Loucy (cell line): ENCODE measurements around the gene POU1F1.
A peak's percentile ranks its signal among the peaks of the same experiment; 100 is the strongest.

ENCODE experiments used
- H2AFZ ChIP-seq: fragments of 200-600 bp; sonication (generic); 2 replicates; pipeline ENCODE4 v1.6.0; 2016; ENCODE audit warnings: antibody characterized with exemption, mild to moderate bottlenecking, low read length, moderate library complexity
- H3F3A ChIP-seq: fragments of 200-600 bp; 2 replicates; pipeline ENCODE4 v1.6.0; 2016; ENCODE audit warnings: antibody characterized with exemption, low read depth, mild to moderate bottlenecking
- H3K27me3 ChIP-seq: fragments of 200-600 bp; sonication (generic); 2 replicates; pipeline ENCODE4 v1.6.1; 2014; ENCODE audit warnings: low read length, mild to moderate bottlenecking; ENCODE audit not compliant: insufficient read depth, poor library complexity, severe bottlenecking
- H3K36me3 ChIP-seq: fragments of 200-600 bp; sonication (generic); 2 replicates; pipeline ENCODE4 v1.6.1; 2016; ENCODE audit warnings: low read length; ENCODE audit not compliant: insufficient read depth
- H3K4me1 ChIP-seq: fragments of 200-600 bp; sonication (generic); 2 replicates; pipeline ENCODE4 v1.5.1; 2014; ENCODE audit warnings: low read length, mild to moderate bottlenecking; ENCODE audit not compliant: insufficient read depth, poor library complexity, severe bottlenecking
- H3K4me2 ChIP-seq: fragments of 200-600 bp; sonication (generic); 2 replicates; pipeline ENCODE4 v1.6.0; 2014; ENCODE audit warnings: antibody characterized with exemption, low read length, low read depth, mild to moderate bottlenecking; ENCODE audit not compliant: poor library complexity, severe bottlenecking
- H3K4me3 ChIP-seq: fragments of 200-600 bp; sonication (generic); 2 replicates; pipeline ENCODE4 v1.5.1; 2014; ENCODE audit warnings: low read length, mild to moderate bottlenecking, mixed read lengths; ENCODE audit not compliant: poor library complexity, severe bottlenecking
- H3K79me2 ChIP-seq: fragments of 200-600 bp; sonication (generic); 2 replicates; pipeline ENCODE4 v1.6.1; 2014; ENCODE audit warnings: low read length; ENCODE audit not compliant: insufficient read depth
- H3K9ac ChIP-seq: fragments of 200-600 bp; sonication (generic); 2 replicates; pipeline ENCODE4 v1.6.0; 2014; ENCODE audit warnings: mild to moderate bottlenecking, low read depth, low read length, moderate library complexity; ENCODE audit not compliant: poor library complexity, severe bottlenecking
- H3K9me2 ChIP-seq: fragments of 200-600 bp; sonication (generic); replicated peaks from 2 replicates; pipeline ENCODE4 v1.6.1; 2016; ENCODE audit warnings: low read depth, low read length, mixed read lengths
- H3K9me3 ChIP-seq: fragments of 200-600 bp; sonication (generic); 2 replicates; pipeline ENCODE4 v1.6.1; 2014; ENCODE audit warnings: mild to moderate bottlenecking, antibody characterized with exemption, low read length, low read depth; ENCODE audit not compliant: insufficient read depth
- H4K20me1 ChIP-seq: fragments of 200-600 bp; sonication (generic); 2 replicates; pipeline ENCODE4 v1.6.0; 2014; ENCODE audit warnings: antibody characterized with exemption, low read length, mild to moderate bottlenecking; ENCODE audit not compliant: insufficient read depth, poor library complexity, severe bottlenecking
- CTCF ChIP-seq: fragments of 200-600 bp; sonication (generic); conservative IDR thresholded peaks from 2 replicates; pipeline ENCODE4 v1.5.1; 2014; ENCODE audit warnings: mild to moderate bottlenecking, antibody characterized with exemption, low read length
- EZH2phosphoT487 ChIP-seq: fragments of 200-600 bp; IDR thresholded peaks from 2 replicates; pipeline ENCODE4 v1.6.1; 2018; ENCODE audit warnings: antibody characterized with exemption, mild to moderate bottlenecking, moderate library complexity, borderline replicate concordance

Gene POU1F1

GRCh38 chr3:87261925-87262324, 14.5 kb downstream of the POU1F1 start:
- Histone ChIP-seq H3K4me3 (no peak overlapping the region), H2AFZ (no peak overlapping the region), H3K36me3 (no peaks in the 10 kb centered on the region), H3F3A (no peaks in the 10 kb centered on the region), H4K20me1 (no peaks in the 10 kb centered on the region), H3K27me3 (no peaks in the 10 kb centered on the region), H3K9me3 (no peaks in the 10 kb centered on the region), H3K4me1 (no peaks in the 10 kb centered on the region), H3K9me2 (no peaks in the 10 kb centered on the region), H3K9ac (no peak overlapping the region), H3K79me2 (no peaks in the 10 kb centered on the region), H3K4me2 (no peak overlapping the region)
- TF ChIP-seq EZH2phosphoT487 (no peak), CTCF (no peak)

GRCh38 chr3:87260270-87260669, 16.1 kb downstream of the POU1F1 start:
- H2AFZ ChIP-seq, result 0 out of 2 replicates have a peak overlapping the region, but pooled peaks have one; percentile 67
- H3K27me3 ChIP-seq, result no peaks in the 10 kb centered on the region
- no peaks in the 10 kb centered on the region for H3K79me2 ChIP-seq
- H3K4me1 ChIP-seq, result no peaks in the 10 kb centered on the region
- no peaks in the 10 kb centered on the region for H4K20me1 ChIP-seq
- no peak overlapping the region for H3K4me3 ChIP-seq
- no peaks in the 10 kb centered on the region for H3K9me2 ChIP-seq
- H3K4me2 ChIP-seq, result no peak overlapping the region
- no peak overlapping the region for H3K9ac ChIP-seq
- H3K36me3 ChIP-seq, result no peaks in the 10 kb centered on the region
- no peaks in the 10 kb centered on the region for H3K9me3 ChIP-seq
- TF ChIP-seq CTCF, result peak; percentile 75
- TF ChIP-seq EZH2phosphoT487, result no peak
- H3F3A ChIP-seq, result no peaks in the 10 kb centered on the region

GRCh38 chr3:87250009-87250408, 26.4 kb downstream of the POU1F1 start:
- H3K4me3 ChIP-seq, result no peak overlapping the region
- H3F3A ChIP-seq, result no peaks in the 10 kb centered on the region
- H3K9me3 ChIP-seq, result no peaks in the 10 kb centered on the region
- TF ChIP-seq EZH2phosphoT487 (no peak), CTCF (no peak)
- peaks cover 52% of the 10 kb centered on the region for H3K36me3 ChIP-seq
- H3K9me2 ChIP-seq, result no peaks in the 10 kb centered on the region
- no peak overlapping the region for H2AFZ ChIP-seq
- no peaks in the 10 kb centered on the region for H3K27me3 ChIP-seq
- no peaks in the 10 kb centered on the region for H3K4me1 ChIP-seq
- no peak overlapping the region for H3K9ac ChIP-seq
- H3K4me2 ChIP-seq, result no peak overlapping the region
- no peaks in the 10 kb centered on the region for H3K79me2 ChIP-seq
- no peaks in the 10 kb centered on the region for H4K20me1 ChIP-seq
